Right atrium auricular region (tissue), 2 donors: ENCODE results near the gene CTPS2. TPM values are rescaled to one million over a fixed set of nuclear protein-coding genes. Genes with fewer than 3 reads are reported as not detected.

Source experiments
- DNase-seq: peaks from one replicate; pipeline ENCODE4 v3.0.0-alpha.2; 2019; ENCODE audit warnings: low spot score
- H3K27ac ChIP-seq, 2 donors: fragments of 200-600 bp; sonication (generic); 1 replicate in 1 of 2; 2 replicates in 1 of 2; pipeline ENCODE4 v1.5.1; 2016 to 2019
- H3K27me3 ChIP-seq, 2 donors: fragments of 200-600 bp; sonication (generic); one replicate each; pipeline versions ENCODE4 v1.5.1 to v1.6.0; 2017 to 2019
- H3K36me3 ChIP-seq: fragments of 200-600 bp; sonication (generic); one replicate; pipeline ENCODE4 v1.5.1; 2016
- H3K4me1 ChIP-seq, 2 donors: fragments of 200-600 bp; sonication (generic); one replicate each; pipeline versions ENCODE4 v1.5.1 to v1.6.0; 2017 to 2019
- H3K4me3 ChIP-seq, 2 donors: fragments of 200-600 bp; sonication (generic); 1 replicate in 1 of 2; 2 replicates in 1 of 2; pipeline ENCODE4 v1.5.1; 2017 to 2019; ENCODE audit warnings: mild to moderate bottlenecking in 1 of 2, moderate library complexity in 1 of 2
- H3K9me3 ChIP-seq, 2 donors: fragments of 200-600 bp; sonication (generic); one replicate each; pipeline ENCODE4 v1.5.1; 2019
- total RNA-seq, 2 donors: library from RNA; depleted of rRNA; stranded (reverse); fragments of >200 nt; gene quantifications; one replicate each; pipeline ENCODE4 v1.1.0, GENCODE V29; 2016
- TF ChIP-seq, protein P1 (sequence below), 2 donors: fragments of 200-600 bp; sonication (generic); IDR thresholded peaks; one replicate each; pipeline ENCODE4 v1.5.1; 2019; ENCODE audit warnings: antibody characterized with exemption in 2 of 2

The CTPS2 gene
- total RNA-seq, 2 donors from 2014 or later, result 4.4 to 4.8 TPM

- TF ChIP-seq, protein P1, sequence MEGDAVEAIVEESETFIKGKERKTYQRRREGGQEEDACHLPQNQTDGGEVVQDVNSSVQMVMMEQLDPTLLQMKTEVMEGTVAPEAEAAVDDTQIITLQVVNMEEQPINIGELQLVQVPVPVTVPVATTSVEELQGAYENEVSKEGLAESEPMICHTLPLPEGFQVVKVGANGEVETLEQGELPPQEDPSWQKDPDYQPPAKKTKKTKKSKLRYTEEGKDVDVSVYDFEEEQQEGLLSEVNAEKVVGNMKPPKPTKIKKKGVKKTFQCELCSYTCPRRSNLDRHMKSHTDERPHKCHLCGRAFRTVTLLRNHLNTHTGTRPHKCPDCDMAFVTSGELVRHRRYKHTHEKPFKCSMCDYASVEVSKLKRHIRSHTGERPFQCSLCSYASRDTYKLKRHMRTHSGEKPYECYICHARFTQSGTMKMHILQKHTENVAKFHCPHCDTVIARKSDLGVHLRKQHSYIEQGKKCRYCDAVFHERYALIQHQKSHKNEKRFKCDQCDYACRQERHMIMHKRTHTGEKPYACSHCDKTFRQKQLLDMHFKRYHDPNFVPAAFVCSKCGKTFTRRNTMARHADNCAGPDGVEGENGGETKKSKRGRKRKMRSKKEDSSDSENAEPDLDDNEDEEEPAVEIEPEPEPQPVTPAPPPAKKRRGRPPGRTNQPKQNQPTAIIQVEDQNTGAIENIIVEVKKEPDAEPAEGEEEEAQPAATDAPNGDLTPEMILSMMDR (IDR thresholded peaks at IDR 0.05), result no peak
- no peak overlapping the region for H3K27ac ChIP-seq
Measured at GRCh38 chrX:16593801-16594200, 118.7 kb downstream of the CTPS2 start.

GRCh38 chrX:16592194-16592770 is 120.2 kb downstream of the CTPS2 start:
- no peak for DNase-seq
- Histone ChIP-seq H3K27ac (no peak overlapping the region), H3K9me3 (peaks cover 0 to 7% of the 10 kb centered on the region in 2 donors), H3K36me3 (no peaks in the 10 kb centered on the region), H3K4me1 (peaks cover 0 to 7% of the 10 kb centered on the region in 2 donors), H3K27me3 (no peaks in the 10 kb centered on the region), H3K4me3 (no peak overlapping the region)
- TF ChIP-seq, protein P1 (IDR thresholded peaks at IDR 0.05), result no peak

More at GRCh38 chrX:16593801-16594200, 118.7 kb downstream of the CTPS2 start:
- no peak for DNase-seq
- Histone ChIP-seq H3K4me3 (no peak overlapping the region), H3K4me1 (peaks cover 0 to 7% of the 10 kb centered on the region in 2 donors), H3K27me3 (no peaks in the 10 kb centered on the region), H3K36me3 (no peaks in the 10 kb centered on the region), H3K9me3 (peaks cover 0 to 7% of the 10 kb centered on the region in 2 donors)

- Histone ChIP-seq H3K36me3 (no peaks in the 10 kb centered on the region), H3K9me3 (peaks cover 0 to 7% of the 10 kb centered on the region in 2 donors), H3K4me1 (peaks cover 0 to 7% of the 10 kb centered on the region in 2 donors), H3K27ac (no peak overlapping the region), H3K27me3 (no peaks in the 10 kb centered on the region), H3K4me3 (no peak overlapping the region)
- no peak for DNase-seq
- TF ChIP-seq, protein P1 (IDR thresholded peaks at IDR 0.05), result no peak
Measured at GRCh38 chrX:16589826-16590225, 122.6 kb downstream of the CTPS2 start.

DNA sequence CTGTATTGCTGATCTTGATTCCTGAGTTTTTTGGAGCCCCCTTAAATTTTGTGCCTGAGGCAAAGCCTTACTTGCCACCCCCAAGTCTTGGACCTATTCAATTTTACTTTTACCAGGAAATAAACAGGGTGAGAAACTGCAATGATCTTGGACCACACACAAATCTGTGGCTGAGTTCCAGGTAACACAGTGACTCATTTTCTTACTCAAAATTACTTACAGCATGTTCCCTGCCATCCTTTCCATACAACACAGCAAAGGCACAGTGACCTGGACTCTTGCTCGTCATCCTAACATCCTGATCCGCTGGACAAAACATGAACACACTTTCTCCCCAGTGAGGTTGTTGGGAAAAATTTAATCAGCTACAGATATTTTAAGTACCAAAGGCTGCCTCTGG is 123.3 kb downstream of the CTPS2 start:
- DNase-seq, result no peak
- Histone ChIP-seq H3K27ac (no peak overlapping the region), H3K27me3 (no peaks in the 10 kb centered on the region), H3K36me3 (no peaks in the 10 kb centered on the region), H3K9me3 (peaks cover 0 to 7% of the 10 kb centered on the region in 2 donors), H3K4me3 (no peak overlapping the region), H3K4me1 (peaks cover 0 to 6% of the 10 kb centered on the region in 2 donors)
- TF ChIP-seq, protein P1 (IDR thresholded peaks at IDR 0.05), result no peak

- Histone ChIP-seq H3K4me3 (no peak overlapping the region), H3K36me3 (no peaks in the 10 kb centered on the region), H3K27ac (no peak overlapping the region), H3K4me1 (no peaks in the 10 kb centered on the region), H3K9me3 (peaks cover 0 to 7% of the 10 kb centered on the region in 2 donors), H3K27me3 (no peaks in the 10 kb centered on the region)
- TF ChIP-seq, protein P1 (IDR thresholded peaks at IDR 0.05), result no peak
- no peak for DNase-seq
Measured at GRCh38 chrX:16588266-16588665, 124.2 kb downstream of the CTPS2 start.

DNA sequence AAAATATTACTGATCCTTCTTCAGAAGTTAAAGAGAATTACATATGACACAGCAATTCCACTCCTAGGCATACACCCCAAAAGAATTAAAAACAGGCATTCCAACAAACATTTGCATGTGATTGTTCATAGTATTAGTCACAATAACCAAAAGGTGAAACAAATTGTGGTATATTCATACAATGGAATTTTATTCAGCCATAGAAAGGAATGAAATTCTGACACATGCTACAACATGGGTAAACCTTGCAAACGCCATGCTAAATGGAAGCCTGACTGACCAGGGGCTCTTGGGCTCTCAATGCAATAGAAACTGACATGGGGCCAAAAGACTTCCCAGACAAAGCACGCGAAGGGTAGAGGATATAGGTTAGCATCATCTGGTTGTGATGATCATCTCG is 124.6 kb downstream of the CTPS2 start:
- TF ChIP-seq, protein P1 (IDR thresholded peaks at IDR 0.05), result no peak
- no peak overlapping the region for H3K4me3 ChIP-seq
- H3K27ac ChIP-seq, result no peak overlapping the region
- DNase-seq, result no peak
- H3K36me3 ChIP-seq, result no peaks in the 10 kb centered on the region
- no peaks in the 10 kb centered on the region for H3K27me3 ChIP-seq
- no peaks in the 10 kb centered on the region for H3K4me1 ChIP-seq
- H3K9me3 ChIP-seq, result peaks cover 0 to 7% of the 10 kb centered on the region in 2 donors
